Raji (cell line): Measurements from ENCODE around the gene NKX6-2.

Source experiments
- POLR2A ChIP-seq: IDR thresholded peaks from 2 replicates; pipeline ENCODE4 v1.6.1; 2011; ENCODE audit warnings: low read depth, low read length, control low read depth; ENCODE audit not compliant: insufficient read depth

Gene NKX6-2

GRCh38 chr10:132806110-132806509, 20.2 kb upstream of the NKX6-2 start:
- no peak for TF ChIP-seq POLR2A

DNA sequence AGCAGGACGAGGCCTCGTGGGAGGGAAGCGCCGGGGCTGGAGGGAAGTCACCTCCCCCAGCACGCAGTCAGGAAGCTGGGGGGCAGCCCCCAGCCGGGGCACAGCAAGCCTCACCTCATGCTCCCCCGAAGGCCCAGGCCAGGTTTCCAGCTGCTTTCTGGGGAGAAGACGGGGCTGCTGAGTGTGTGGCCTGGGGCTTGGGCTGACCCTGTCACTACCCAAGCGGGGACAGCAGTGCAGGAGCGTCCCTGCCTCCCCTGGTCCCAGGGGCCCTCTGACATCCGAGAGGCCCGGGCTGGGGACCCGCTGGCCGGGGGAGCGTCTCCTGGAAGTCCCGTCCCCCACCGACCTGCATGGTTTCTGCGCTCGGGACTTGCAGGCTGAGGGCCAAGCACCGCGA, 19.7 kb upstream of the NKX6-2 start:
- no peak for TF ChIP-seq POLR2A

DNA sequence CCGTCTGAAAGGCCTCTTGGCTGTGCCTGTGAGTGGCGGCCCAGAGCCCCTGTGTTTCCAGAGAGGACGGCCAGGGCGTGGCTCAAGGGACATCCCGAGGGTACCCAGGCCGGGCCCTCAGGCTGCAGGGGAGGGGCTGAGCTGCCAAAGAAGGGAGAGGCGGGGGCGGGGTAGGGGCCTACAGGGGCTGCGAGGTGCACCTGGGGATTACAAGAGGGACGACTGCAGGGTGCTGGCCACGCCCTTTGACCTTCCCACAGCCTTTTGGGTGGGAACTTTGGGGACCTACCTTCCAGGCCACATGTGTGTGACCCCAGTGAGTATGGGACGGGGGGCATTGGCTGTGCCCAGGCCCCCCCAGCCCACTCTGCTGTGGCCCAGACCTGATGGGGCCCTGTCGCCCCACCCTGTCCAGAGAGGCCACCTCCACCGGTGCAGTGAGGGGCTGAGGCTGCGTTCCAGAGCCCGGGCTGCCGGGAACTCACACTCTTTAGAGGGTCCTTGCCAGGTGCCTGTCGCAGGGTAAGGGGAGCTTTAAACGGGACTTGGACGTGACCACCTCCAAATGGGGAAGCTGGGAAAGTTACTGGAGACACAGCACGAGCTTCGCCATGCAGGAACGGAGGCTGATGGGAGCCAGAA, 19.0 kb upstream of the NKX6-2 start:
- TF ChIP-seq POLR2A, result no peak

DNA sequence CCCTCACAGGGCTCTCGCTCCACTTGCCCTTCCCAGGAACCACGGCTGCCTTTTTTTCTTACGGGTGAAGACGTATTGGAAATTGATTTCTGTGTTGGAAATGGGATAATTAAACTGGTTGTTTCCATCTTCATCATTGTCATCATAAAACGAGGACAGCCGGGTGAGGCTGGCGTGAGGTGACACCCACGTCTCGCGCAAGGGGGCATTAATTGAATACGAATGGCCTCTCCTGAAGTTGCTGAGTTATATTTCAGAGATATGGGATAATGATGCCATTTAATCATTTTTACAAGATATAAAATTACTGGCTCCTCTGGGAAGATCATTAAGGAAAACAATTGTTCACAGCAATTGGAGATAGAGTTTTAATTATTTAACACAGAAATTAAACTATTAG, 18.3 kb upstream of the NKX6-2 start:
- TF ChIP-seq POLR2A, result no peak

GRCh38 chr10:132803416-132804210, 17.7 kb upstream of the NKX6-2 start:
- no peak for TF ChIP-seq POLR2A

- TF ChIP-seq POLR2A, result no peak
Observed at GRCh38 chr10:132802694-132803320, 16.9 kb upstream of the NKX6-2 start.

DNA sequence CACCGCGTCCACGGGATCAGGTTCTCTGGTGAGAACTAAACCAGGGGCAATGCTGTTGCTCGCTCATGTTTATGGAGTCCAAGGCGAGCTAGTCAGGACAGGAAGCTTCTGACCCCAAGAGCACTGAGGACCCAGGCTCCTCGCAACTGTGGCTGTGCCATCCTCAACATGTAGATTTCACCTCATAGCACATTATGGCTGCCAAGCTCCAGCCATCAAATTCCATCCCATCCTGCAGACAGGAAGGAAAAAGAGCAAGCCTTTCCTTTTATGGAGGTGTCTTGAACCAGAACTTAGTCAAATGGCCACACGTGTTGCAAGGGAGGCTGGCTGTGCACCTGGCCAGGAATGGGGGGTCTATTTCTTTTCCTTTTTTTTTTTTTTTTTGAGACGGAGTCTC, 16.1 kb upstream of the NKX6-2 start:
- TF ChIP-seq POLR2A, result no peak

DNA sequence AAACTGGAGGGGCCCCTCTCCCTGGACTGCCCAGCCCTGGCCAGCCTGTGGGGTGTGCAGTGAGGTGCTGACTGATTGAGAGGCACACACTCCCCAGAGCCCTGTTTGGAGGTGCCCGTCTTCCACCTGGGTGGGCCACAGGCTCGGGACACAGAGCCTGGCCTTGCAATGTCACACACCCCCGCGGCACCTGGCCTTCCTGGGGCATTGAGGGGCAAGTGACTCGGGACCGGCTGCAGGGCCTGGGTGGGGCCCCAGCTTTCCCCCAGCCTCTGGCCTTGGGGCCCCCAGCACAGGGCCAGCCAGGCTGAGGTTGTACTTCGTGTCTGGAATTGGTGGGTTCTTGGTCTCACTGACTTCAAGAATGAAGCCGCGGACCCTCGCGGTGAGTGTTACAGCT, 13.9 kb upstream of the NKX6-2 start:
- no peak for TF ChIP-seq POLR2A

- TF ChIP-seq POLR2A, result no peak
Observed at GRCh38 chr10:132798876-132799275, 12.9 kb upstream of the NKX6-2 start.

- no peak for TF ChIP-seq POLR2A
Observed at GRCh38 chr10:132798403-132798802, 12.5 kb upstream of the NKX6-2 start.

GRCh38 chr10:132796846-132797245, 10.9 kb upstream of the NKX6-2 start:
- no peak for TF ChIP-seq POLR2A

DNA sequence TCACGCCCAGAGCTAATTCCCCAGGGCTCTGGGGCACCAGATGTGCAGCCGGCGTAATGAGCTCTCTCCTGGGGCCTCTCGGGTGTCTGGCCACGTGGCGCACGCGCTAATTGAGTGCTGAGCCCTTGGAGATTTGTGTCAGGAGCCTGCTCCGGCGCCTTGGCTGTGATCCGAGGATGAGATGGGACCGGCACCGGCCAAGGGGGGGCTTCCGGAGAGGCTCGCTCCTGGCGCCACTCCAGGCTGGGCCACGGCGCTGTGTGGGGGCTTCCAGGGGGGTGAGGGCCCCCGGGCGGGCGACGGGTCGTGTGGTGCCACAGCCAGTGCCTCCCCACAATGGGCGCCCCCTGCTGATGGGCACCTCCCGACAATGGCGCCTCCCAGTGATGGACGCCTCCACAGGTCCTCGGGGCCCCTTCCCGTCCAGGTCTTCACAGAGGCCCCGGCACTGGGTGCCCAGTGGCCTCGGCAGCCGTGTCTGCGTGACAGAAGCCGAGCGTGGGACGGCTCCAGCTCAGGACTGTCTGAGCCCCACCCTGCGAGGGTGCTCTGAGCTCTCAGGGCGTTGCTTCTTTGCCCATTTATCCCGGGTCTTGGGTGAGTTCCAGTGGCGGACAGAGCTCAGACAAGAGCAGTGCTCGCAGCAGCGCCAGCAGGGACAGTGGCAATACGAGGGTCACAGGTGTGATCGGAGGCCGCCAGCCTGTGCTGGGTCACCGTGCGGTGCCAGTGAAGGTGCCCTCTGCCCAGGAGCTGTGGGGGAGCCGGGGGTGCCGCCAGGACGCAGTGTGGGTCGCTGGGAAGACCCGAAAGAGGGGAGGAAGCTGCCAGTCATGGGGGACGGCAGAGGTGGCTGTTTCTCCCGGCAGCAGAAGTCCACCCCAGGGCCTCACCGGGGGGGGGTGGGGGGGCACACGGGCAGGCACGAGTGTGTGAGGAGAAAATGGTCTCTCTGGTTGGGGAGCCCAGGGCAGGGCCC, 8.2 kb upstream of the NKX6-2 start:
- no peak for TF ChIP-seq POLR2A

- no peak for TF ChIP-seq POLR2A
Observed at GRCh38 chr10:132793213-132793612, 7.3 kb upstream of the NKX6-2 start.

GRCh38 chr10:132792796-132793195, 6.8 kb upstream of the NKX6-2 start:
- TF ChIP-seq POLR2A, result no peak
